Measurements from ENCODE around the gene PPP1R7. TPM values are rescaled to one million over a fixed set of nuclear protein-coding genes. Genes with fewer than 3 reads are reported as not detected.

The PPP1R7 gene
- total RNA-seq, 1 donor from 2014 or later: 49.9 TPM

- Mint-ChIP-seq H3K36me3 (ENCODE audit: insufficient read depth) (peaks cover 4% of the 10 kb centered on the region), H3K4me1 (ENCODE audit: low read depth) (peaks cover 6% of the 10 kb centered on the region), H3K27me3 (no peaks in the 10 kb centered on the region), H3K9me3 (ENCODE audit: low read depth) (no peaks in the 10 kb centered on the region), H3K27ac (no peak overlapping the region), H3K4me3 (ENCODE audit: low read depth) (no peak overlapping the region)
- DNase-seq (ENCODE audit: low spot score, unreplicated experiment): no peak
- no peak for TF ChIP-seq CTCF (IDR thresholded peaks at IDR 0.05; ENCODE audit: unreplicated experiment)
Measured at GRCh38 chr2:241158546-241158900, 8.3 kb downstream of the PPP1R7 start.

- Mint-ChIP-seq H3K4me3 (ENCODE audit: low read depth) (no peak overlapping the region), H3K27me3 (no peaks in the 10 kb centered on the region), H3K4me1 (ENCODE audit: low read depth) (peaks cover 6% of the 10 kb centered on the region), H3K9me3 (ENCODE audit: low read depth) (no peaks in the 10 kb centered on the region), H3K27ac (no peak overlapping the region), H3K36me3 (ENCODE audit: insufficient read depth) (peaks cover 4% of the 10 kb centered on the region)
- no peak for DNase-seq (ENCODE audit: low spot score, unreplicated experiment)
- TF ChIP-seq CTCF (IDR thresholded peaks at IDR 0.05; ENCODE audit: unreplicated experiment): no peak
Measured at GRCh38 chr2:241159116-241159515, 8.8 kb downstream of the PPP1R7 start.

GRCh38 chr2:241160318-241160717 lies 10.1 kb downstream of the PPP1R7 start:
- no peak for TF ChIP-seq CTCF (IDR thresholded peaks at IDR 0.05; ENCODE audit: unreplicated experiment)
- no peak for DNase-seq (ENCODE audit: low spot score, unreplicated experiment)
- Mint-ChIP-seq H3K27ac (no peak overlapping the region), H3K4me3 (ENCODE audit: low read depth) (no peak overlapping the region), H3K9me3 (ENCODE audit: low read depth) (no peaks in the 10 kb centered on the region), H3K36me3 (ENCODE audit: insufficient read depth) (peaks cover 4% of the 10 kb centered on the region), H3K27me3 (no peaks in the 10 kb centered on the region), H3K4me1 (ENCODE audit: low read depth) (peaks cover 6% of the 10 kb centered on the region)

- no peak for DNase-seq (ENCODE audit: low spot score, unreplicated experiment)
- Mint-ChIP-seq H3K36me3 (ENCODE audit: insufficient read depth) (peaks cover 7% of the 10 kb centered on the region), H3K9me3 (ENCODE audit: low read depth) (no peaks in the 10 kb centered on the region), H3K4me3 (ENCODE audit: low read depth) (no peak overlapping the region), H3K27me3 (no peaks in the 10 kb centered on the region), H3K4me1 (ENCODE audit: low read depth) (peaks cover 6% of the 10 kb centered on the region), H3K27ac (no peak overlapping the region)
- no peak for TF ChIP-seq CTCF (IDR thresholded peaks at IDR 0.05; ENCODE audit: unreplicated experiment)
Measured at GRCh38 chr2:241161646-241162281, 11.5 kb downstream of the PPP1R7 start.

GRCh38 chr2:241163601-241164118 lies 13.4 kb downstream of the PPP1R7 start:
- Mint-ChIP-seq H3K27me3 (no peaks in the 10 kb centered on the region), H3K27ac (no peak overlapping the region), H3K4me1 (ENCODE audit: low read depth) (peaks cover 6% of the 10 kb centered on the region), H3K9me3 (ENCODE audit: low read depth) (no peaks in the 10 kb centered on the region), H3K36me3 (ENCODE audit: insufficient read depth) (peaks cover 9% of the 10 kb centered on the region), H3K4me3 (ENCODE audit: low read depth) (no peak overlapping the region)
- no peak for DNase-seq (ENCODE audit: low spot score, unreplicated experiment)
- TF ChIP-seq CTCF (IDR thresholded peaks at IDR 0.05; ENCODE audit: unreplicated experiment): no peak

Data from progenitor cell of endocrine pancreas (in vitro differentiated cells).